ENCODE results near the gene RAI1. TPM values are rescaled to one million over a fixed set of nuclear protein-coding genes. Genes with fewer than 3 reads are reported as not detected.

RAI1 gene
- total and polyA plus RNA-seq, 2 of the 8 experiments (the other 6 are each of a cell fraction or from before 2014, with no cell fraction given): 0.39 to 1.2 TPM

GRCh38 chr17:17760350-17760749 is 79.1 kb downstream of the RAI1 start:
- no peaks in the 10 kb centered on the region for H4K20me1 ChIP-seq (replicated peaks in 1 of 2; ENCODE audit: control insufficient read depth in 1 of 2, insufficient read depth in 2 of 2, low read length in 2 of 2)
- no peak overlapping the region for H3K23ac ChIP-seq (ENCODE audit: insufficient read length)
- H3K9ac ChIP-seq (replicated peaks in 1 of 4; ENCODE audit: extremely low read depth in 1 of 4, low read depth in 3 of 4, low read length in 3 of 4): no peak overlapping the region
- no peak for DNase-seq (ENCODE audit: low read depth in 1 of 2, low spot score in 2 of 2)
- H3K14ac ChIP-seq (ENCODE audit: insufficient read length): no peak overlapping the region
- 87% methylated on average over 7 of the region's 7 CpGs; no CpG with 5 or more reads in 1 of the 2 experiments for WGBS, 2 experiments (ENCODE audit: extremely low coverage in 1 of 2, insufficient coverage in 1 of 2, insufficient read length in 1 of 2, insufficient replicate concordance in 2 of 2, low coverage in 1 of 2, low lambda C conversion rate in 2 of 2, missing lambda C conversion rate in 1 of 2)
- H3K23me2 ChIP-seq (ENCODE audit: low read depth, low read length): no peaks in the 10 kb centered on the region
- no peaks in the 10 kb centered on the region for H3K79me1 ChIP-seq (ENCODE audit: low read depth, low read length)
- H2BK120ac ChIP-seq (replicated peaks; ENCODE audit: low read depth, low read length): no peak overlapping the region
- no peak overlapping the region for H3K18ac ChIP-seq (ENCODE audit: extremely low read depth, low read length)
- H3K4me3 ChIP-seq (ENCODE audit: extremely low read depth in 1 of 4, insufficient read depth in 2 of 4, low read depth in 3 of 4, low read length in 4 of 4): no peak overlapping the region
- no peak overlapping the region for H2AFZ ChIP-seq (ENCODE audit: low read length)
- no peak overlapping the region for H2BK15ac ChIP-seq (ENCODE audit: low read length)
- H2AK5ac ChIP-seq (ENCODE audit: low read depth, low read length): no peak overlapping the region
- no peaks in the 10 kb centered on the region for H3K36me3 ChIP-seq (ENCODE audit: control insufficient read depth in 2 of 4, insufficient read depth in 4 of 4, low read length in 3 of 4)
- no peaks in the 10 kb centered on the region for H3K79me2 ChIP-seq (ENCODE audit: control insufficient read depth in 1 of 2, insufficient read depth in 2 of 2, low read length in 2 of 2)
- H4K5ac ChIP-seq (ENCODE audit: insufficient read length, low read depth, low read length): no peak overlapping the region
- no peak overlapping the region for H4K8ac ChIP-seq (ENCODE audit: extremely low read depth, insufficient read depth, low read length)
- no peak overlapping the region for H3K56ac ChIP-seq (replicated peaks; ENCODE audit: insufficient read length, low read depth, low read length)
- H2BK12ac ChIP-seq (ENCODE audit: low read depth, low read length): no peak overlapping the region
- no peak overlapping the region for H3K4me2 ChIP-seq (ENCODE audit: insufficient read depth in 1 of 2, low read depth in 2 of 2, low read length in 2 of 2)
- no peak overlapping the region for H4K91ac ChIP-seq (replicated peaks; ENCODE audit: insufficient read length, low read length)
- no peak overlapping the region for H2BK20ac ChIP-seq (ENCODE audit: low read length)
- no peaks in the 10 kb centered on the region for H3K27me3 ChIP-seq (replicated peaks in 1 of 4; ENCODE audit: control insufficient read depth in 3 of 4, extremely low read depth in 1 of 4, insufficient read depth in 3 of 4, low read length in 3 of 4)
- no peak overlapping the region for H3K4ac ChIP-seq (replicated peaks; ENCODE audit: insufficient read length, low read depth, low read length)
- no peak overlapping the region for H3K27ac ChIP-seq (ENCODE audit: low read depth, low read length)
- no peak overlapping the region for H2BK5ac ChIP-seq (ENCODE audit: low read depth, low read length)
- CTCF ChIA-PET (ENCODE audit: partially characterized antibody): interaction anchor here (0.8 to 2.5 kb wide), 6 partner anchors 12 to 404 kb away, joined by 3 to 6 read pairs (median 4); no protein-coding TSS in a partner anchor
- H3K4me1 ChIP-seq (replicated peaks in 1 of 4; ENCODE audit: control insufficient read depth in 3 of 4, insufficient read depth in 4 of 4, low read length in 3 of 4): peaks cover 0 to 4% (median 0%) of the 10 kb centered on the region in 4 experiments; a peak in 4 of 7 replicates
- no peak for FAIRE-seq
- no peaks in the 10 kb centered on the region for H3K9me3 ChIP-seq (ENCODE audit: insufficient read depth in 2 of 2, low read depth in 1 of 2, low read length in 1 of 2)
- POLR2A ChIA-PET (ENCODE audit: partially characterized antibody): no interaction called here

Measured in H1 (cell line).